H1 (cell line): Measurements from ENCODE around the gene POLA1.

ENCODE experiments used
- CTCF ChIP-seq, 3 experiments: IDR thresholded peaks; 1 replicate in 2 of 3; 2 replicates in 1 of 3; pipeline versions ENCODE4 v1.5.1 to v1.6.1; 2011; ENCODE audit warnings: low read length in 3 of 3, mild to moderate bottlenecking in 3 of 3, inconsistent platforms in 2 of 3, low read depth in 1 of 3, moderate library complexity in 1 of 3; ENCODE audit not compliant: insufficient read depth in 1 of 3; ENCODE audit errors: control extremely low read depth in 1 of 3
- GABPA ChIP-seq: IDR thresholded peaks from 2 replicates; pipeline ENCODE4 v1.6.1; 2011; ENCODE audit warnings: mild to moderate bottlenecking, low read length, moderate library complexity, borderline replicate concordance; ENCODE audit not compliant: insufficient read depth
- PHF8 ChIP-seq: fragments of 200-600 bp; sonication (generic); conservative IDR thresholded peaks from 2 replicates; pipeline ENCODE4 v1.7.1; 2012; ENCODE audit warnings: low read depth, mild to moderate bottlenecking, inconsistent platforms, low read length, moderate library complexity
- POLR2A ChIP-seq, 2 experiments: IDR thresholded peaks; 1 replicate in 1 of 2; 2 replicates in 1 of 2; pipeline ENCODE4 v1.6.1; 2011; ENCODE audit warnings: low read depth in 2 of 2, low read length in 2 of 2, mild to moderate bottlenecking in 2 of 2; ENCODE audit errors: control extremely low read depth in 1 of 2
- POLR2AphosphoS5 ChIP-seq: IDR thresholded peaks from 2 replicates; pipeline ENCODE4 v1.6.1; 2011; ENCODE audit warnings: low read depth, low read length
- RAD21 ChIP-seq, 2 experiments: IDR thresholded peaks in 1 of 2; conservative IDR thresholded peaks in 1 of 2; 2 replicates each; pipeline ENCODE4 v1.6.1; 2011; ENCODE audit warnings: low read depth in 2 of 2, low read length in 2 of 2, improper control_type of control experiment in 1 of 2, inconsistent platforms in 1 of 2, mild to moderate bottlenecking in 1 of 2, moderate library complexity in 1 of 2
- RXRA ChIP-seq: IDR thresholded peaks from 2 replicates; pipeline ENCODE4 v1.6.1; 2011; ENCODE audit warnings: low read depth, mild to moderate bottlenecking, low read length, moderate library complexity; ENCODE audit not compliant: insufficient read depth
- SIRT6 ChIP-seq: IDR thresholded peaks from one replicate; pipeline ENCODE4 v1.7.1; 2012; ENCODE audit warnings: low read length, inconsistent platforms
- TAF7 ChIP-seq: optimal IDR thresholded peaks from 2 replicates; pipeline ENCODE3; 2011; ENCODE audit warnings: low read depth, mild to moderate bottlenecking, inconsistent platforms, low read length, moderate library complexity, borderline replicate concordance
- TEAD4 ChIP-seq: IDR thresholded peaks from 2 replicates; pipeline ENCODE4 v1.6.1; 2012; ENCODE audit warnings: low read depth, low read length, inconsistent platforms, mixed read lengths

- TF ChIP-seq POLR2AphosphoS5 (no peak), CTCF (IDR thresholded peaks at IDR 0.05; ENCODE audit: control extremely low read depth in 1 of 3, insufficient read depth in 1 of 3, low read depth in 1 of 3, low read length in 3 of 3) (no peak), PHF8 (no peak), POLR2A (IDR thresholded peaks at IDR 0.05; ENCODE audit: control extremely low read depth in 1 of 2, low read depth in 2 of 2, low read length in 2 of 2) (no peak), TAF7 (no peak), GABPA (no peak), RXRA (no peak), TEAD4 (no peak), SIRT6 (no peak), RAD21 (IDR thresholded peaks at IDR 0.05 in 1 of 2, conservative IDR thresholded peaks at IDR 0.05 in 1 of 2; ENCODE audit: low read depth in 2 of 2, low read length in 2 of 2) (no peak)
Measured at GRCh38 chrX:25004040-25004439, 310.3 kb downstream of the POLA1 start.
